SU-DHL-6 (cell line): ENCODE measurements around the gene MPIG6B.

Source experiments
- CTCF ChIP-seq: fragments of 200-600 bp; sonication (generic); IDR thresholded peaks from one replicate; pipeline ENCODE4 v1.5.1; 2017; ENCODE audit warnings: antibody characterized with exemption, mild to moderate bottlenecking, low read length, moderate library complexity; ENCODE audit not compliant: insufficient read depth, poor library complexity, severe bottlenecking
- EZH2phosphoT487 ChIP-seq: fragments of 200-600 bp; sonication (generic), shearing (Covaris generic); conservative IDR thresholded peaks from 2 replicates; pipeline ENCODE4 v1.6.1; 2018; ENCODE audit warnings: mild to moderate bottlenecking, antibody characterized with exemption, low read length, moderate library complexity, mixed read lengths

GRCh38 chr6:31717499-31718222 lies 5.5 kb upstream of the MPIG6B start:
- no peak for TF ChIP-seq CTCF
- TF ChIP-seq EZH2phosphoT487, result no peak
